ENCODE data around the gene CSHL1.
"Not testable (repeated sequence)": the region's sequence is repeated elsewhere in the genome, so short reads cannot be mapped to it uniquely, and the experiment has no call there.

The CSHL1 gene

GRCh38 chr17:63917646-63918045 lies 6.6 kb upstream of the CSHL1 start:
- DNase-seq: no peak

GRCh38 chr17:63917206-63917605 lies 6.1 kb upstream of the CSHL1 start:
- DNase-seq: not testable (repeated sequence)

DNA sequence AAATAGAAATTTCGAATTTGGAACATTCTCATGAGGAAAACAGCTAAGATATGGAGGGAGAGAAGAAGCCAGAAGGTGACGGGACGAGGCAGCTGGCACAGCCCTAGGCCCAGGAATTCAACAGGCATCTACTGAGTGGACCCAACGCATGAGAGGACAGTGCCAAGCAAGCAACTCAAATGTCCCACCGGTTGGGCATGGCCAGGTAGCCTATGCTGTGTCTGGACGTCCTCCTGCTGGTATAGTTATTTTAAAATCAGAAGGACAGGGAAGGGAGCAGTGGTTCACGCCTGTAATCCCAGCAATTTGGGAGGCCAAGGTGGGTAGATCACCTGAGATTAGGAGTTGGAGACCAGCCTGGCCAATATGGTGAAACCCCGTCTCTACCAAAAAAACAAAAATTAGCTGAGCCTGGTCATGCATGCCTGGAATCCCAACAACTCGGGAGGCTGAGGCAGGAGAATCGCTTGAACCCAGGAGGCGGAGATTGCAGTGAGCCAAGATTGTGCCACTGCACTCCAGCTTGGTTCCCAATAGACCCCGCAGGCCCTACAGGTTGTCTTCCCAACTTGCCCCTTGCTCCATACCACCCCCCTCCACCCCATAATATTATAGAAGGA lies 5.6 kb upstream of the CSHL1 start:
- DNase-seq: no peak

GRCh38 chr17:63915753-63916152 lies 4.7 kb upstream of the CSHL1 start:
- DNase-seq: not testable (repeated sequence)

DNA sequence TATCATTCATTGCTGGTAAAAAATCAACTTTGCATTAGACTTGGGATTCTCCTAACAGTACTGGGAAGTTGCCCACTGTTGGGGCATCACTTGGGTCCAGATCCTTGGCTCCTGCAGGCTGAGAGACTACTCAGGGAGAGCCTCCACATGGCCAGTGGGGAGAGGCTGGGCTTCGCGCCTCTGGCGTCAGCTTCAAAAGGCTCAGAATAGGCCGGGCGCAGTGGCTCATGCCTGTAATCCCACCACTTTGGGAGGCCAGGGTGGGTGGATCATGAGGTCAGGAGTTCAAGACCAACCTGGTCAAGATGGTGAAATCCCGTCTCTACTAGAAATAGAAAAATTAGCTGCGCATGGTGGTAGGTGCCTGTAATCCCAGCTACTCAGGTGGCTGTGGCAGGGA lies 3.4 kb upstream of the CSHL1 start:
- no peak for DNase-seq

- no peak for DNase-seq
Measured at GRCh38 chr17:63911657-63912100, 621 bp upstream of the CSHL1 start.

DNA sequence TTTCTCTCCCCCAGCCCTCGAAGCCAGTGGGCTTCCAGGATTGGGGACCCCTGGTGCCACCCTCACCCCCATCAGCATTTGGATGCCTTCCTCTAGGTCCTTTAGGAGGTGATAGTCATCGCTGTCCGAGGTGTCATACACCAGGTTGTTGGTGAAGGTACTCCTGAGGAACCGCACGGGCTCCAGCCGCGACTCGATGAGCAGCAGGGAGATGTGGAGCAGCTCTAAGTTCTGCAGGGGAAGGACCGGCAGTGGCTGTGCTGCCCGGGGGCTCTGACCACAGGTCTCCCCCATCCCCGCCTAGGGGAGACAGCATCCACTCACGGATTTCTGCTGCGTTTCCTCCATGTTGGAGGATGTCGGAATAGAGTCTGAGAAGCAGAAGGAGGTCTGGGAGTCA lies 962 bp downstream of the CSHL1 start:
- no peak for DNase-seq

- DNase-seq: not testable (repeated sequence)
Measured at GRCh38 chr17:63909586-63909985, 1.5 kb downstream of the CSHL1 start.

- DNase-seq: not testable (repeated sequence)
Measured at GRCh38 chr17:63907161-63907778, 3.8 kb downstream of the CSHL1 start.

GRCh38 chr17:63904796-63905195 lies 6.3 kb downstream of the CSHL1 start:
- DNase-seq: not testable (repeated sequence)

- DNase-seq: not testable (repeated sequence)
Measured at GRCh38 chr17:63903787-63904201, 7.3 kb downstream of the CSHL1 start.

GRCh38 chr17:63901971-63902370 lies 9.1 kb downstream of the CSHL1 start:
- DNase-seq: not testable (repeated sequence)

DNA sequence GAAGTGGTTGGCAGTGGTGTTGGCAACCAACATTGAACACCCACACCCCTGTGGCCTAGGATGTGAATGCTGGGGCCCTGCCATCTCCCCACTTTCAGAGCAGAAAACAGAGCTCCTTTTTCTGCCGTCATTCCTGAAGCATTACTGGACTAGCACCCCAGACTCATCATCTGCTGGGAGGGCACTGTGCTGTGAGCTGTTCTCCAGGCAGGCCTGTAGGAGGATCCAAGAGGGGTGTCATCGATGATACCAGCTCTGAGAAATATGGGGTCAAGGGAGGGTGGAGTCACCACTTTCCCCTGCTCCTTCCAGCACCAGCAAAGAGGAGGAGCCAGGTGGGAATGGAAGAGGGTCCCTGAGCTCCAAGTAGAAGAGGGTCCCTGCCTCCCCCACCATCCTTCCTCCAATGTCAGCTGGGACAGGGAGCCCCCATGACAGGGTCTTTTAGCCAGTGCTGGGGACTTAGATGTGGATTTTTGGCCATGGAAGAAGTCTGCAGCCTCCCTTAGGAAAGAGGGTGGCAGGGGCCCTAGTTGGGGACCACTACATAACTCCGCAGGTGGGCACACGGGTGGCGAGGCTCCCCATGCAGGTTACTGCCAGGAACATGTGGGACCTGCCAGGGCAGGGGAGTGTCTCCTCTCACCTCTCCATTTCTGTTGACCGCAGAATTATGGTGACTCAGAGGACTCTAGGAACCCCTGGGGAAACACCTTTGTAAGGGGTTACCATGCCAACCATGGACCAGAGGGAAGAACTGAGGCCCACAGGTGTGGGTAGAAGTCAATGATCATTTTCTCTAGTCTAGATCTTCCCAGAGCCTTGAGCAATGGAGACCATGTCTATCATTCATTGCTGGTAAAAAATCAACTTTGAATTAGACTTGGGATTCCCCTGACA lies 11.9 kb downstream of the CSHL1 start:
- DNase-seq: not testable (repeated sequence)

- not testable (repeated sequence) for DNase-seq
Measured at GRCh38 chr17:63896524-63897354, 14.3 kb downstream of the CSHL1 start, which contains the start of gene CSH1. CSH1 (minus strand) TSS chr17:63896574; CDS start chr17:63896511, 63 bp downstream.

- not testable (repeated sequence) for DNase-seq
Measured at GRCh38 chr17:63894821-63895220, 16.2 kb downstream of the CSHL1 start.

GRCh38 chr17:63894021-63894420 lies 17.0 kb downstream of the CSHL1 start:
- not testable (repeated sequence) for DNase-seq

DNA sequence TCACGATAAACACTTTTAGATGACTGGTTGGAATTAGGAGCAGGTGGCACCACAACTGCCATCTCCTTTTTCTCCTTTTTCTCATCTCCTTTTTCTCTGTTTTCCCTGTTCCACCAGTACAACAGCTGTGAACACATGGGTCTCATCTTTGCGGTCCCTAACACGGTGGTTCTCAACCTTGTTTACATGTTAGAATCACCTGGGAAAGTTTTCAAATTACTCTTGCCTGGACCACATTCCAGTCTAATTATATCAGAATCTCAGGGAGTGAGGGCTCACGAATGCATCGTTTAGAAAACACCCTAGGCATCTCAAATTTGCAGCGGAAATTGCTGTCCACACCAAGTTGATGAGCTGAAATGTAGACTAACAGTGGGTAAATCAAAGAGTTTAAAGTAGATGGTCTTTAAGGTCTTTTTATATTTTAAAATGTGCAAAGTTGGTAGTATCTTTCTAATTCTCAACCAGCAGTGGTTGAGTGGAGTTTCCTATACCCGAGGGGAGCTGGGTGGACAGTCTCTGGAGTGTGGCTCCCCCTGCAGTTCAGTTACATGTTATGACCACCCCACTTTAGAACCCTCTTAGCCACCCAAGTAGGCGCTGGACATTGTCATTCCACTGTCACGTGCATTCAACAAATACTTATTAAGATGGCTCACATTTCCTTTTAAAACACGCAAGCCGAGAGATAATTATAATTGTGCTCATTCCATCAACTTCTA lies 18.6 kb downstream of the CSHL1 start:
- not testable (repeated sequence) for DNase-seq

- peak; percentile 46 for DNase-seq
Measured at GRCh38 chr17:63889026-63889848, 21.8 kb downstream of the CSHL1 start.

GRCh38 chr17:63885119-63885518 lies 25.9 kb downstream of the CSHL1 start:
- DNase-seq: not testable (repeated sequence)

DNA sequence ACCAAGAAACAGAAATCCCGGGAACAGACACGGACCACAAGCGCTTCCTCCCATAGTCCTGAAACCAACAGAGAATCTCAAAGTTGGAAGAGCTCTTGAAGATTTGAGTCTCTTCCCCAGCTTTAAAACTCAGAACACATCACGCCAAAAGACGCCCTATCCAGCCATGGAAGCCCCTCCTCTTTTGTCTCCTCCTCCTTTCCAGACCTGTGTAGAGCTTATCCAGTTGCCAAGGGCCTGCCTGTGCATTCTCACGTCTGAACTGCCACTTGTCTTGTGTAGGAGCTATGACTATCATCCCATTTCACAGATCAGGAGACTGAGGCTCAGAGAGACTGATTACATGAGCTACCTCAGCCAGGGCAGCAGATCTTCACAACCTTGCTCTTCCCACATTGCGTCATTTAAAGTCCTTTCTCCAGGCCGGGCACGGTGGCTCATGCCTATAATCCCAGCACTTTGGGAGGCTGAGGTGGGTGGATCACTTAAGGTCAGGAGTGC lies 28.4 kb downstream of the CSHL1 start:
- not testable (repeated sequence) for DNase-seq
